Duodenal mucosa (tissue), 2 donors: ENCODE data around the gene MTARC1.

Source experiments
- H3K27ac ChIP-seq: one replicate; pipeline ENCODE4 v1.7.0; 2013; ENCODE audit warnings: low read depth, low read length
- H3K27me3 ChIP-seq, 2 donors: one replicate each; pipeline ENCODE4 v1.7.0; 2013; ENCODE audit warnings: low read length in 2 of 2, control low read depth in 1 of 2; ENCODE audit not compliant: insufficient read depth in 2 of 2, control insufficient read depth in 1 of 2
- H3K36me3 ChIP-seq, 2 donors: one replicate each; pipeline ENCODE4 v1.7.0; 2013; ENCODE audit warnings: low read length in 2 of 2, control low read depth in 1 of 2; ENCODE audit not compliant: insufficient read depth in 2 of 2, control insufficient read depth in 1 of 2
- H3K4me1 ChIP-seq, 2 donors: one replicate each; pipeline ENCODE4 v1.7.0; 2013; ENCODE audit warnings: low read length in 2 of 2, control low read depth in 1 of 2; ENCODE audit not compliant: insufficient read depth in 2 of 2, control insufficient read depth in 1 of 2
- H3K4me3 ChIP-seq, 2 donors: one replicate each; pipeline ENCODE4 v1.7.0; 2013; ENCODE audit warnings: low read length in 2 of 2, low read depth in 1 of 2
- H3K9ac ChIP-seq, 2 donors: one replicate each; pipeline ENCODE4 v1.7.0; 2013; ENCODE audit warnings: low read length in 2 of 2, low read depth in 1 of 2
- H3K9me3 ChIP-seq, 2 donors: one replicate each; pipeline ENCODE4 v1.7.0; 2013; ENCODE audit warnings: low read length in 2 of 2, control low read depth in 1 of 2; ENCODE audit not compliant: control insufficient read depth in 1 of 2

The MTARC1 gene

DNA sequence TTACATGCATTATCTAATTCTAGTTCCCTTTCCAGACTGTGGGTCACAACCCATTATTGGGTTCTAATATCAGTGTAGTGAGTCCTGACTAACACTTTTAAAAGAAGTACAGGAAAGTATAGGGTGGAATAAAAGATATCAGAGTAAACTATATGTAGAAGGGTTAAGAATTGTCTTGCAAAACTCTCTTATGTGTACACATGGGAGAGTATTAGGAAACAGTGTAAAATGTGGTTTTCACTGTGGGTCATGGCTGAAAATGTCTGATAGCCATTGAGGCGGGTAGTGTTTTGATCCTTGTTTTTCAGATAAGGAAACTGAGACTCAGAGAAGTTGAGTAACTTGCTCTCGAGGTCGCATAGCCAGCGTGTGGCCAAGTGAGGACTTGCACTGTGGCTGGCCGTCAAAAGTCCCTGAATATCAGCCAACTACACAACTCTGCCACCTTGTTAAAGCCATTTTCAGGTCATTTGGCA, 18.5 kb upstream of the MTARC1 start:
- Histone ChIP-seq H3K9me3 (no peaks in the 10 kb centered on the region), H3K4me3 (no peak overlapping the region), H3K27ac (peak overlapping the region; percentile 34), H3K9ac (no peak overlapping the region), H3K4me1 (peaks cover 25 to 43% of the 10 kb centered on the region in 2 donors), H3K36me3 (peaks cover 18 to 27% of the 10 kb centered on the region in 2 donors), H3K27me3 (no peaks in the 10 kb centered on the region)

DNA sequence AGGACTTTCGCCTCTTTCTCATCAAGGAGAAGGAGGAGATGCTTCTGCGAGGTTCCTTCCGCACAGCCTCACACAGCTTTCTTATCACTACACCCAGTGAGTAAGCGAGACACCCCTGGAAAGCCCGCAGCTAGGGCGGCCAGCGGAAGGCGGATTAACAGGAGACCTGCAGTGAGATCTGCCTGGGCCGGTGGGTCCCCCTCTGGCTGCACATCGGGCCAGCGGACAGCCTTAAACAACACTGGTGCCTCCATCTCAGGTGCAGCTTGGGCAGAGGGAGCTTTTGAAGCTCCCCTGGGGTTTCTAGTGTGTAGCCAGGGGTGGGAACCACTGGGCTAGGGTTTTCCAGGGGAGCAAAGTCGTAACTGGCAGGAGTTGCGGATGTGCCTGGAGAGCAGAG, 17.5 kb upstream of the MTARC1 start:
- Histone ChIP-seq H3K36me3 (peaks cover 14 to 31% of the 10 kb centered on the region in 2 donors), H3K9ac (no peak overlapping the region), H3K27ac (no peak overlapping the region), H3K27me3 (no peaks in the 10 kb centered on the region), H3K9me3 (no peaks in the 10 kb centered on the region), H3K4me1 (peaks cover 19 to 34% of the 10 kb centered on the region in 2 donors), H3K4me3 (no peak overlapping the region)

DNA sequence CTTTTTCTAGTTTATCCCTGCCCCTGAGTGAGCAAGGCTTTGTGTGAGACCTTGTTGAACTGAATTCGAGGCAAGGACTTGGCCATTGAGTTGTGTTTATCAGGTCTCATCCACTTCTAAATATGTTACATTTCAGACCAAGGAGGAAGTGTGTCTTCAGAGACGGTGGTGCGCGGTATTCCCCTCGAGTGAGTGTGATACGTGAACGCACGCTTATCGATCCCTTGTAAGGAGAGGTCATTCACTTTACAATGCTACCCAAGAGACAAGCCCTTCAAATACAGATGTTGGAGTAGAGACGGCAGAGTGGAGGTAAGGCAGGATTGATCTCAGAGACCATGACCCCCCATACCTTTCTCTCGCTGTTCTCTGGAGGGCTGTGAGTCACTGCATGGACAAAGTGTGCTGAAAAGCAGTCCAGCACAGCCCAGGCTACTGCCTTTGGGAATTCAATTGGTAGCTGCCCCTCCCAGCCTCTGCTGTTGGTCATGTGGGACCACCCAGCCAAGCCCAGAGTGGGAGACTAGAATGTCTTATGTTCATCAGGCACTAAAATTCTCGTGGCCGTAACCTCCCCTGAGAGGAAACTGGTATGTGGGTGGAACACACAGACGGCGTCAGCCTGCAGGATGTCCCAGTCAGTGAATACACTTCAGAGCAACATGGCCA, 16.3 kb upstream of the MTARC1 start:
- Histone ChIP-seq H3K27me3 (no peaks in the 10 kb centered on the region), H3K9me3 (no peaks in the 10 kb centered on the region), H3K36me3 (peaks cover 14 to 33% of the 10 kb centered on the region in 2 donors), H3K4me3 (no peak overlapping the region), H3K4me1 (peaks cover 19 to 26% of the 10 kb centered on the region in 2 donors), H3K27ac (no peak overlapping the region), H3K9ac (no peak overlapping the region)

DNA sequence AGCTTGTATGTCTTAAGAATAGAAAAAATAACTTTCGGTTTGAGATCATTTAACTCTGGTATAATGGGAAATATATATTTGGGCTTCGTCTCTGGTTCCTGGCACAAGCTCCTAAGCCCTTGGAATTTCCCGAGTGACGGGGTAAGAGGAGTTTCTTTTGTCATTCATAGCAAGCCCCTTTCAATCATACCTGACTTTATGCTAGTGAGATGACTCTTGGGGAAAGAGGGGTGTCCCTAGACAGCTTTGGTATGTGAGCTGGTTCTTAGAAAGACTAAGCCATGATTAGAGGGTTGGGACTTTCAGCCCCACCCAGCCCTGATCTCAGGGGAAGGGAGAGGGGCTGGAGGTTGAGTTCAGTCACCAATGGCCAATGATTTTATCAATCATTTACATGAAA, 13.9 kb upstream of the MTARC1 start:
- no peak overlapping the region for H3K4me3 ChIP-seq
- peaks cover 14 to 38% of the 10 kb centered on the region in 2 donors for H3K36me3 ChIP-seq
- H3K27ac ChIP-seq, result no peak overlapping the region
- H3K27me3 ChIP-seq, result no peaks in the 10 kb centered on the region
- H3K9ac ChIP-seq, result no peak overlapping the region
- peaks cover 9 to 11% of the 10 kb centered on the region in 2 donors for H3K4me1 ChIP-seq
- no peaks in the 10 kb centered on the region for H3K9me3 ChIP-seq

DNA sequence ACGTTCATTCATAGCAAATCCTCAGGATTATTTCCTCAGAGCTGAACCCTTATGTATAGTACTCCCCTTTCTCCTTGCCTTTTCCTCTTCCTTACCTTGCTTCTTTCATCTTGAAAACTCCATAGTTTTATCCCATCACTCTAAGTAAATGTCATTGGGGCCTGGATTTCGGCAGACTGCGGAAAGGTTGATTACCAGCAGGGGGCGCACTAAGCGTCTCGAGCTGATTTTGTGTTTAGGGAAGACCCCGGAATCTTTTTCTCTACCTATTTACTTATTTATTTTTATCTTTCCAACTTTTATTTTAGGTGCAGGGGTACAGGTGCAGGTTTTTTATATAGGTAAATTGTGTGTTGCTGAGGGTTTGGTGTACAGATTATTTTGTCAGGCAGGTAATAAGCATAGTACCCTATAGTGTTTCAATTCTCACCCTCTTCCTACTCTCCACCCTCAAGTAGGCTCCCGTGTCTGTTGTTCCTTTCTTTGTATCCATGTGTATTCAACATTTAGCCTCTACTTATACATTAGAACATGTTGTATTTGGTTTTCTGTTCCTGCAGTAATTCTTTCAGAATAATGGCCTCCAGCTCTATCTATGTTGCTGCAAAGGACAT, 11.4 kb upstream of the MTARC1 start:
- Histone ChIP-seq H3K36me3 (peaks cover 4 to 37% of the 10 kb centered on the region in 2 donors), H3K27me3 (no peaks in the 10 kb centered on the region)

DNA sequence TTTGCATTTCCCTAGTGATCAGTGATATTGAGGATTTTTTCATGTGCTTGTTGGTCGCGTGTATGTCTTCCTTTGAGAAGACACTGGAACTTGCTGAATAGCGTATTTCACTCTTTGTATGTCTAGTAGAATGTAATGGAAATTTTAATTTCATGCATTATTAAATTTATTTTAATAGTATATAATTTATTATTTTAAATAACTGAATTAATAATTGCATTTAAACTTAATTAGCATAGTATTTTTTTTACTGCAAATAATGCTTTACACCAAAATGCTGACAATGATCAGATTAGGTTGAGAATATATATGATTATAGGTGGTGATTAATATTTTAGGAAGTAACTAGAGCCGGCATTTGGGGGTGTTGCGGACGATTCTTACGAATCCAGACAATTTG, 10.5 kb upstream of the MTARC1 start:
- no peaks in the 10 kb centered on the region for H3K27me3 ChIP-seq
- H3K9me3 ChIP-seq, result no peaks in the 10 kb centered on the region
- H3K4me3 ChIP-seq, result no peak overlapping the region
- no peak overlapping the region for H3K9ac ChIP-seq
- no peaks in the 10 kb centered on the region for H3K4me1 ChIP-seq
- peaks cover 0 to 35% of the 10 kb centered on the region in 2 donors for H3K36me3 ChIP-seq
- H3K27ac ChIP-seq, result no peak overlapping the region

More for the DNA sequence above, 11.4 kb upstream of the MTARC1 start:
- Histone ChIP-seq H3K4me1 (no peaks in the 10 kb centered on the region), H3K9me3 (no peaks in the 10 kb centered on the region), H3K4me3 (no peak overlapping the region), H3K9ac (no peak overlapping the region), H3K27ac (no peak overlapping the region)

DNA sequence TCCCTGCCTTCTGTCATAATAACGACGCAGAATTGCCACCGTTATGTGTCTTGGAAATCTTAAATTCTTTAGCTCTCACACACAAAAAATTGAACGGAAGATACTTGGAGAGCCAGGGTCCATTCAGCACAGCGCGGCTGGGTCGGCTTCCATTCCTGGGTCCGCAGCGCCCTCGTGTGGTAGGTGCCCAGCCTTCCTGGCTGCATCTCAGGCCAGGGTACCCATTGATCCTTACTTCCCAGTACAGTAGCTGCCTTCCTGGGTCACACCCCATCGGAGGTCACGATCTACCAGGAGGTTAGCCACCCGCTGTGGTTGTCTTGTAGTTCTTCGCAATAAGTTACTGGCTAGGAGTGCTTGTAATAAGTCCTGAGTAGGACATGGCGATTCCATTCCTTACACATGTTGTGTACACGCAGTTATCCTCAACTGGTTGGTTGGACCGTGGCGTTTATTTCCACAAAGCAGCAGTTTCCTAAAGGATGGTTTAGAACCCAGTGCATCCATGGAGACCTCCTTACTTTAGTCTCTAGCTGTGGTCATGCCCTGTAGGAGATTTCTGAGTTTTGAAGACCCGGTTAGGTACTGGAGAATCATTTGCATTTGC, 9.9 kb upstream of the MTARC1 start:
- Histone ChIP-seq H3K9ac (no peak overlapping the region), H3K27me3 (no peaks in the 10 kb centered on the region), H3K4me1 (no peaks in the 10 kb centered on the region), H3K36me3 (peaks cover 0 to 36% of the 10 kb centered on the region in 2 donors), H3K27ac (no peak overlapping the region), H3K4me3 (no peak overlapping the region), H3K9me3 (no peaks in the 10 kb centered on the region)

DNA sequence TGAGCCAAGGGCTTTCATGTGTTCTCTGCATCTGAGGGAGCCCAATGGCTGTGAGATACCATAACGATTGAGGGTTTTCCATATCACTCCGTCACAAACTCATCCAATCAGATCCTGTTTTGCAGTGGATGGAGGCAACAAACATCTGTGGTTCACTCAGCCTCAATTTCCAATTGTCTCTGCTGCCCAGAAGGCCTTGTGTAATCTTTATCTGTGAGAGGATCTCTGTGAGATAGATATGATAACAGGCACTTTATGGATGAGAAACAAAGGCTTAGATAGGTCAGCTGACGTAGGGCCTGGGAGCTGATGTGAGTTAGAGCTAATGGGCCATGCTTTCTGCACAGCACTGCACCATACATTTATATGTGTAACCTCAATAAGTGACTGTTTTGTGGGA, 3.3 kb upstream of the MTARC1 start:
- H3K9ac ChIP-seq, result no peak overlapping the region
- H3K4me3 ChIP-seq, result no peak overlapping the region
- H3K4me1 ChIP-seq, result peaks cover 0 to 12% of the 10 kb centered on the region in 2 donors
- no peaks in the 10 kb centered on the region for H3K9me3 ChIP-seq
- H3K27ac ChIP-seq, result no peak overlapping the region
- peaks cover 3 to 35% of the 10 kb centered on the region in 2 donors for H3K36me3 ChIP-seq
- no peaks in the 10 kb centered on the region for H3K27me3 ChIP-seq

DNA sequence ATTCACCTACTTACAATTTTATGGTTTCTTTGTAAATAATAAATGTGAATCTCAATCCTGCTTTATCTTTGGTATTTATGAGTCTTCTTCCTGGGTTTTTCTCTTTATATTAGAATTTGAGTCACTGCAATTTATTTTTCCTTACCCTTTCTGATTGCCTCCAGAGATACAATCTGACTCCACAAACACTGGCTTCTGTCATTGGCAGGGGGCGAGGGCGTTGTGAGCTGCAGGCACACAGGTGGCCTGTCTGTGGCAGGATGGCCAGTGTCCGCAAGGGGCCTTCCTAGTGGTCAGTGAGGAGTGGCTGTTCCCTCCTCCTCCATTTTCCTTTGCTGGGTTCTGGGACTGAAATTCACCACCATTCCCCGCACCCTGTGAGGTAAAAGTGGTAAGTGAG, 2.0 kb upstream of the MTARC1 start:
- Histone ChIP-seq H3K9me3 (no peaks in the 10 kb centered on the region), H3K27ac (no peak overlapping the region), H3K4me1 (peaks cover 0 to 12% of the 10 kb centered on the region in 2 donors), H3K9ac (no peak overlapping the region), H3K4me3 (no peak overlapping the region), H3K36me3 (peaks cover 3 to 30% of the 10 kb centered on the region in 2 donors), H3K27me3 (no peaks in the 10 kb centered on the region)
